H1 (cell line): ENCODE data around the gene TRABD2A. TPM values are rescaled to one million over a fixed set of nuclear protein-coding genes. Genes with fewer than 3 reads are reported as not detected.

Experiments
- E2F6 ChIP-seq: IDR thresholded peaks from 2 replicates; pipeline ENCODE4 v1.6.1; 2012; ENCODE audit warnings: inconsistent platforms
- EGR1 ChIP-seq: IDR thresholded peaks from 2 replicates; pipeline ENCODE4 v1.6.1; 2011; ENCODE audit warnings: low read depth, low read length, borderline replicate concordance
- ZNF274 ChIP-seq: IDR thresholded peaks from 2 replicates; pipeline ENCODE4 v1.7.0; 2012; ENCODE audit warnings: low read length, borderline replicate concordance; ENCODE audit errors: extremely low read depth
- polyA plus RNA-seq, 7 experiments: library from polyadenylated mRNA; depleted of rRNA in 3 of 7; stranded (reverse) in 5 of 7; unstranded in 2 of 7; fragments of >200 nt in 5 of 7; fragments of 200-250 nt in 2 of 7; gene quantifications; 1 replicate in 5 of 7; 2 replicates in 1 of 7; 4 replicates in 1 of 7; pipeline versions ENCODE4 v1.2.1 to v1.2.3, GENCODE V29; 2011 to 2013; ENCODE audit warnings: missing spikeins in 2 of 7, mixed read lengths in 2 of 7
- total RNA-seq: library from RNA; stranded (reverse); fragmentation: NEBNext Ultra II Directional; extraction: Animal tissue kit (Norgen Biotek cat#: 25700); gene quantifications from 2 replicates; pipeline ENCODE4 v1.2.1, GENCODE V29; 2021

TRABD2A gene
- total and polyA plus RNA-seq, 2 of the 8 experiments (the other 6 are each of a cell fraction or from before 2014, with no cell fraction given), result 17.3 to 18.6 TPM

- TF ChIP-seq EGR1, result no peak
- no peak for TF ChIP-seq E2F6
- TF ChIP-seq ZNF274, result no peak
Measured at GRCh38 chr2:84793641-84794040, 87.2 kb downstream of the TRABD2A start (continued).
